Peyer's patch (tissue), 4 donors: ENCODE data around the gene DYNLT3.

ENCODE experiments used
- POLR2A ChIP-seq, 2 donors: fragments of 450-650 bp; IDR thresholded peaks; one replicate each; pipeline ENCODE4 v1.5.1; 2017; ENCODE audit warnings: antibody characterized with exemption in 2 of 2, mild to moderate bottlenecking in 2 of 2, moderate library complexity in 2 of 2
- TF ChIP-seq, protein P1 (sequence below), 6 experiments: fragments of 450-650 bp in 4 of 6; fragments of 200-600 bp in 2 of 6; sonication (generic) in 1 of 6; IDR thresholded peaks; one replicate each; pipeline ENCODE4 v1.5.1; 2017 to 2019; ENCODE audit warnings: antibody characterized with exemption in 6 of 6, mild to moderate bottlenecking in 3 of 6, moderate library complexity in 1 of 6

DNA sequence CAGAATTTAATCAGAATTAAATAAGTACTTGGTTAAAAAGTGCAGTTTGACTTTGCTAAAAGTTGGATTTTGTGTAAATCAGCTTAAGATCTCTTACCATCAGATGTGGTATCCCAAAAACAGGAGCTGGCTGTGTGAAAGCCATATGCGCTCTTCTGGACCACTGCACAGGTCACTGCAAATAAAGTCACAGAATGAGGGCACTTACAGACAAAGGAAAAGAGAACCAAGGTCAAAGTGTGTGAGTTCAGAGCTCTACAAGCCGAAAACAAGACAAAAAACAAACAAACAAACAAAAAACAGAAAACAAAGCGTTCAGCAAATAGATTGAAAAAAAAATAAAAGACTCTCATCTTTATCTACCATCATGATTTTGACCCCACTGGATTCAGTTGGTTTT, 6.4 kb downstream of the DYNLT3 start:
- no peak for TF ChIP-seq POLR2A (IDR thresholded peaks at IDR 0.05)
- TF ChIP-seq, protein P1, sequence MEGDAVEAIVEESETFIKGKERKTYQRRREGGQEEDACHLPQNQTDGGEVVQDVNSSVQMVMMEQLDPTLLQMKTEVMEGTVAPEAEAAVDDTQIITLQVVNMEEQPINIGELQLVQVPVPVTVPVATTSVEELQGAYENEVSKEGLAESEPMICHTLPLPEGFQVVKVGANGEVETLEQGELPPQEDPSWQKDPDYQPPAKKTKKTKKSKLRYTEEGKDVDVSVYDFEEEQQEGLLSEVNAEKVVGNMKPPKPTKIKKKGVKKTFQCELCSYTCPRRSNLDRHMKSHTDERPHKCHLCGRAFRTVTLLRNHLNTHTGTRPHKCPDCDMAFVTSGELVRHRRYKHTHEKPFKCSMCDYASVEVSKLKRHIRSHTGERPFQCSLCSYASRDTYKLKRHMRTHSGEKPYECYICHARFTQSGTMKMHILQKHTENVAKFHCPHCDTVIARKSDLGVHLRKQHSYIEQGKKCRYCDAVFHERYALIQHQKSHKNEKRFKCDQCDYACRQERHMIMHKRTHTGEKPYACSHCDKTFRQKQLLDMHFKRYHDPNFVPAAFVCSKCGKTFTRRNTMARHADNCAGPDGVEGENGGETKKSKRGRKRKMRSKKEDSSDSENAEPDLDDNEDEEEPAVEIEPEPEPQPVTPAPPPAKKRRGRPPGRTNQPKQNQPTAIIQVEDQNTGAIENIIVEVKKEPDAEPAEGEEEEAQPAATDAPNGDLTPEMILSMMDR (IDR thresholded peaks at IDR 0.05), result no peak
